Endothelial cell of umbilical vein (primary cell): ENCODE data around the gene XXYLT1. TPM values are rescaled to one million over a fixed set of nuclear protein-coding genes. Genes with fewer than 3 reads are reported as not detected.
A peak's percentile ranks its signal among the peaks of the same experiment; 100 is the strongest.

Source experiments
- BruUV-seq: library from RNA; stranded (reverse); fragments of 400-500 nt; replicated peaks from 2 replicates; lab custom pipeline; 2021; lab: Mats Ljungman, UMichigan
- CTCF ChIA-PET: fragments of 300-600, 350-600 bp; sonication (Branson Sonifier 250); formaldehyde crosslinking; loops from one replicate; lab custom pipeline; 2021; ENCODE audit warnings: antibody characterized with exemption, inconsistent platforms; lab: Charles Lee
- POLR2A ChIA-PET: fragments of 300-600, 350-600 bp; sonication (Branson Sonifier 250); formaldehyde crosslinking; loops from one replicate; lab custom pipeline; 2021; ENCODE audit warnings: antibody characterized with exemption, inconsistent platforms; lab: Charles Lee
- DNase-seq: peaks from one replicate; pipeline ENCODE4 v3.0.0-alpha.2; 2011; ENCODE audit warnings: low read depth, low spot score
- FAIRE-seq: peaks from 2 replicates; lab custom pipeline; 2011; peaks lifted over from hg19 to GRCh38; lab: Jason Lieb, UNC
- H2AFZ ChIP-seq: 2 replicates; pipeline ENCODE4 v1.6.0; 2012; ENCODE audit warnings: low read depth, low read length, control low read depth, inconsistent platforms
- H3K27ac ChIP-seq: 2 replicates; pipeline ENCODE4 v1.5.1; 2011; ENCODE audit warnings: low read depth, mild to moderate bottlenecking, control low read depth, low read length, moderate library complexity; ENCODE audit not compliant: insufficient read depth
- H3K27me3 ChIP-seq, 2 experiments: 2 replicates each; pipeline versions ENCODE4 v1.6.0 to v1.6.1; 2011; ENCODE audit warnings: low read length in 2 of 2, mixed read lengths in 1 of 2; ENCODE audit not compliant: control insufficient read depth in 2 of 2, insufficient read depth in 2 of 2
- H3K36me3 ChIP-seq, 2 experiments: 2 replicates in 1 of 2; 3 replicates in 1 of 2; pipeline ENCODE4 v1.5.1; 2011; ENCODE audit warnings: low read length in 2 of 2, mild to moderate bottlenecking in 1 of 2, moderate library complexity in 1 of 2; ENCODE audit not compliant: control insufficient read depth in 2 of 2, insufficient read depth in 2 of 2; ENCODE audit errors: extremely low read depth in 1 of 2
- H3K4me1 ChIP-seq: 3 replicates; pipeline ENCODE4 v1.5.1; 2011; ENCODE audit warnings: mild to moderate bottlenecking, low read length; ENCODE audit not compliant: control insufficient read depth, insufficient read depth; ENCODE audit errors: extremely low read depth
- H3K4me2 ChIP-seq: 2 replicates; pipeline ENCODE4 v1.6.1; 2011; ENCODE audit warnings: low read length, control low read depth, mixed read lengths; ENCODE audit not compliant: insufficient read depth
- H3K4me3 ChIP-seq, 3 experiments: fragments of 200-600 bp in 1 of 3; sonication (generic), shearing (Covaris generic) in 1 of 3; replicated peaks in 1 of 3; 2 replicates each; pipeline ENCODE4 v1.5.1; 2011 to 2016; ENCODE audit warnings: control low read depth in 3 of 3, low read length in 3 of 3, mild to moderate bottlenecking in 2 of 3, inconsistent platforms in 1 of 3, low read depth in 1 of 3, moderate library complexity in 1 of 3; ENCODE audit not compliant: insufficient read depth in 1 of 3
- H3K79me2 ChIP-seq: 2 replicates; pipeline ENCODE4 v1.6.0; 2012; ENCODE audit warnings: low read length, inconsistent platforms; ENCODE audit not compliant: control insufficient read depth, insufficient read depth
- H3K9ac ChIP-seq: replicated peaks from 2 replicates; pipeline ENCODE3; 2011; ENCODE audit warnings: low read length, control low read depth; ENCODE audit not compliant: insufficient read depth; ENCODE audit errors: extremely low read depth
- H3K9me1 ChIP-seq: replicated peaks from 3 replicates; pipeline ENCODE4 v1.6.0; 2011; ENCODE audit warnings: mild to moderate bottlenecking, low read length; ENCODE audit not compliant: control insufficient read depth, insufficient read depth; ENCODE audit errors: extremely low read depth
- H3K9me3 ChIP-seq: replicated peaks from 2 replicates; pipeline ENCODE4 v1.5.1; 2012; ENCODE audit warnings: low read length, inconsistent platforms; ENCODE audit not compliant: control insufficient read depth, insufficient read depth
- H4K20me1 ChIP-seq: replicated peaks from 2 replicates; pipeline ENCODE3; 2011; ENCODE audit warnings: mild to moderate bottlenecking, low read length; ENCODE audit not compliant: control insufficient read depth, insufficient read depth; ENCODE audit errors: extremely low read depth
- EZH2 ChIP-seq: IDR thresholded peaks from 2 replicates; pipeline ENCODE4 v1.6.1; 2012; ENCODE audit warnings: borderline replicate concordance, low read depth, mild to moderate bottlenecking, moderate library complexity, low read length, inconsistent platforms; ENCODE audit not compliant: severe bottlenecking
- FOS ChIP-seq: IDR thresholded peaks from 2 replicates; pipeline ENCODE4 v1.6.1; 2011; ENCODE audit warnings: mild to moderate bottlenecking, low read length, moderate library complexity, borderline replicate concordance; ENCODE audit not compliant: insufficient read depth
- GATA2 ChIP-seq: IDR thresholded peaks from 2 replicates; pipeline ENCODE4 v1.7.0; 2011; ENCODE audit warnings: low read depth, mild to moderate bottlenecking, moderate library complexity, mixed read lengths, low read length; ENCODE audit not compliant: insufficient read length, insufficient read depth
- JUN ChIP-seq: IDR thresholded peaks from 2 replicates; pipeline ENCODE4 v1.6.1; 2011; ENCODE audit warnings: borderline replicate concordance, low read depth; ENCODE audit not compliant: insufficient read length, insufficient read depth
- MYC ChIP-seq: IDR thresholded peaks from one replicate; pipeline ENCODE4 v1.6.1; 2011; ENCODE audit warnings: mild to moderate bottlenecking, low read depth, low read length
- POLR2A ChIP-seq: IDR thresholded peaks from 2 replicates; pipeline ENCODE4 v1.6.1; 2012; ENCODE audit warnings: low read depth, mild to moderate bottlenecking, control low read depth, low read length
- POLR2AphosphoS5 ChIP-seq: IDR thresholded peaks from 2 replicates; pipeline ENCODE4 v1.6.1; 2012; ENCODE audit warnings: low read depth, mild to moderate bottlenecking, control low read depth, low read length, moderate library complexity; ENCODE audit not compliant: insufficient read depth
- dilution Hi-C: fragments of 300-500 bp; cut with MboI; formaldehyde crosslinking; loops from one replicate; pipeline ENCODE4 v1.15.0; 2019; ENCODE audit warnings: low sequenced_read_pairs; ENCODE audit not compliant: extremely low pct_ligation_motif_present
- intact Hi-C: fragments of 100-400 bp; cut with micrococcal nuclease; formaldehyde crosslinking; loops from one replicate; pipeline ENCODE4 v1.10.0; 2022
- polyA plus RNA-seq, 4 experiments: library from polyadenylated mRNA; depleted of rRNA in 3 of 4; stranded (reverse) in 3 of 4; unstranded in 1 of 4; fragments of >200 nt; gene quantifications; 2 replicates each; pipeline versions ENCODE4 v1.2.1 to v1.2.3, GENCODE V29; 2011 to 2012; ENCODE audit warnings: missing spikeins in 1 of 4
- total RNA-seq: library from RNA; stranded (reverse); gene quantifications from 2 replicates; pipeline ENCODE4 v1.2.3, GENCODE V29; 2021
- TF ChIP-seq, protein P1 (sequence below), 2 donors: IDR thresholded peaks; 1 replicate in 1 of 2; 2 replicates in 1 of 2; pipeline ENCODE4 v1.5.1; 2011; ENCODE audit warnings: low read length in 2 of 2, mild to moderate bottlenecking in 2 of 2, moderate library complexity in 2 of 2, control low read depth in 1 of 2, inconsistent platforms in 1 of 2, low read depth in 1 of 2; ENCODE audit not compliant: insufficient read depth in 1 of 2; ENCODE audit errors: extremely low read depth in 1 of 2
- TF ChIP-seq, protein P2 (sequence below): IDR thresholded peaks from 2 replicates; pipeline ENCODE4 v1.6.1; 2011; ENCODE audit not compliant: insufficient read depth, insufficient read length

XXYLT1 gene
- total and polyA plus RNA-seq, 2 donors (not counting 3 experiments of a cell fraction or from before 2014, with no cell fraction given): 54.4 to 78.1 TPM

DNA sequence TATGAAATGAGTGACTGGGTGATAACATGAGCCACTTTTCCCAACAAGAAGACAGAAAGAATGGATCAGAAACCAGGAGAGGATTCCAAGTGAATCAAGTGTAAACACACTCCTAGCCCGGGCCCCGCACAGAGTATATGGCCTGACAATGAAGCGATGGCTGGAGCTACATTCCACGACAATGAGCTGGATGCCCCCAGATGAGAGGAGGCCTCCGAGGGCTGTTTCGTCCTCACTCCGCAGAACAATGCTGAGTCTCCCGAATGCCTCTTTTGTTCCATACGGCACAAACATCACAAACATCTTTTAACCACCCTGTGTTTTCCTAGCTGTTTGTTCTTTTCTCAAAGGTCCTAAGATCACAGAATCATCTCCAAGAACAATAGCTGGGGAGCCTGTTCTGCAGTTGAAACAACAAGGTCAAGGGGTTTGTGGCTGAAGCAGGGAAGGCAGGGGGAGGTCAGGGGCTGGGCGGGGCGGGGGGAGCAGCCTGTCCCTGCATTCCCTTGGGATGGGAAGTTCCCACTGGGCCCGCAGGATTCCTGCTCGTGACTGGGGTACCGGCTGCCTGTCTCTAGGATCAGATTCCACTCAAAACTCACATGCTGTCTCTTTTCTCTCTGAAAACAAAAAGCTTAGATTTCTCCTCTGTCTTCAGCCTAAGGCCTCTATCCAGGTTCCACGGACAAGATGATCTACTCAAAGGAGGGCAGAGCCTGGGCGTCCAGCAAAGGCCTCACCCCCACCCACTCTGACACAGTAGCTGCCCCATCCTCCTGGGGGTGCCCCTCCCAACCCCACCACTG lies 151.3 kb downstream of the XXYLT1 start:
- TF ChIP-seq MYC (no peak), POLR2AphosphoS5 (peak; percentile 93), FOS (peak; percentile 74), POLR2A (peak; percentile 61), GATA2 (peak; percentile 66), EZH2 (no peak), JUN (peak; percentile 65)
- TF ChIP-seq, protein P1, sequence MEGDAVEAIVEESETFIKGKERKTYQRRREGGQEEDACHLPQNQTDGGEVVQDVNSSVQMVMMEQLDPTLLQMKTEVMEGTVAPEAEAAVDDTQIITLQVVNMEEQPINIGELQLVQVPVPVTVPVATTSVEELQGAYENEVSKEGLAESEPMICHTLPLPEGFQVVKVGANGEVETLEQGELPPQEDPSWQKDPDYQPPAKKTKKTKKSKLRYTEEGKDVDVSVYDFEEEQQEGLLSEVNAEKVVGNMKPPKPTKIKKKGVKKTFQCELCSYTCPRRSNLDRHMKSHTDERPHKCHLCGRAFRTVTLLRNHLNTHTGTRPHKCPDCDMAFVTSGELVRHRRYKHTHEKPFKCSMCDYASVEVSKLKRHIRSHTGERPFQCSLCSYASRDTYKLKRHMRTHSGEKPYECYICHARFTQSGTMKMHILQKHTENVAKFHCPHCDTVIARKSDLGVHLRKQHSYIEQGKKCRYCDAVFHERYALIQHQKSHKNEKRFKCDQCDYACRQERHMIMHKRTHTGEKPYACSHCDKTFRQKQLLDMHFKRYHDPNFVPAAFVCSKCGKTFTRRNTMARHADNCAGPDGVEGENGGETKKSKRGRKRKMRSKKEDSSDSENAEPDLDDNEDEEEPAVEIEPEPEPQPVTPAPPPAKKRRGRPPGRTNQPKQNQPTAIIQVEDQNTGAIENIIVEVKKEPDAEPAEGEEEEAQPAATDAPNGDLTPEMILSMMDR (IDR thresholded peaks at IDR 0.05; ENCODE audit: extremely low read depth in 1 of 2, insufficient read depth in 1 of 2, low read depth in 1 of 2, low read length in 2 of 2): no peak
- TF ChIP-seq, protein P2, sequence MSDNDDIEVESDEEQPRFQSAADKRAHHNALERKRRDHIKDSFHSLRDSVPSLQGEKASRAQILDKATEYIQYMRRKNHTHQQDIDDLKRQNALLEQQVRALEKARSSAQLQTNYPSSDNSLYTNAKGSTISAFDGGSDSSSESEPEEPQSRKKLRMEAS: no peak
- Histone ChIP-seq H3K9ac (peak overlapping the region; percentile 70), H3K27me3 (no peaks in the 10 kb centered on the region), H2AFZ (no peak overlapping the region), H3K27ac (peak overlapping the region; percentile 87), H3K4me2 (peak overlapping the region; percentile 52), H3K9me3 (no peaks in the 10 kb centered on the region), H3K79me2 (no peaks in the 10 kb centered on the region), H3K36me3 (no peaks in the 10 kb centered on the region), H4K20me1 (no peaks in the 10 kb centered on the region), H3K4me3 (no peak overlapping the region), H3K9me1 (no peaks in the 10 kb centered on the region), H3K4me1 (peaks cover 56% of the 10 kb centered on the region)
- dilution Hi-C loops (loop anchor here (25.0 kb wide), 1 partner anchor 432 kb away; the partner anchor contains the start of gene FAM43A), intact Hi-C loops (loop anchor here (1.0 to 5.0 kb wide), 12 partner anchors 22 to 447 kb away; partner anchors contain the start of genes ACAP2, FAM43A and LSG1)
- peak; percentile 97 for FAIRE-seq
- BruUV-seq: no TSS peak
- CTCF ChIA-PET: interaction anchor here (0.8 to 4.6 kb wide), 17 partner anchors 13 to 486 kb away, joined by 3 to 23 read pairs (median 7); partner anchors contain the start of genes LSG1 and XXYLT1
- DNase-seq: peak; percentile 96
- POLR2A ChIA-PET: interaction anchor here (0.6 to 2.6 kb wide), 11 partner anchors 21 to 437 kb away, joined by 3 to 27 read pairs (median 7); partner anchors contain the start of gene FAM43A
